Activated CD4-positive, alpha-beta T cell treated with anti-CD3 and anti-CD28 coated beads for 1 hour (primary cell): Measurements from ENCODE around the gene VPS13C.

Source experiments
- DNase-seq: peaks from one replicate; pipeline ENCODE4 v3.0.0-alpha.2; 2020

VPS13C gene

GRCh38 chr15:61929452-61929851 lies 130.8 kb downstream of the VPS13C start:
- DNase-seq, result no peak

DNA sequence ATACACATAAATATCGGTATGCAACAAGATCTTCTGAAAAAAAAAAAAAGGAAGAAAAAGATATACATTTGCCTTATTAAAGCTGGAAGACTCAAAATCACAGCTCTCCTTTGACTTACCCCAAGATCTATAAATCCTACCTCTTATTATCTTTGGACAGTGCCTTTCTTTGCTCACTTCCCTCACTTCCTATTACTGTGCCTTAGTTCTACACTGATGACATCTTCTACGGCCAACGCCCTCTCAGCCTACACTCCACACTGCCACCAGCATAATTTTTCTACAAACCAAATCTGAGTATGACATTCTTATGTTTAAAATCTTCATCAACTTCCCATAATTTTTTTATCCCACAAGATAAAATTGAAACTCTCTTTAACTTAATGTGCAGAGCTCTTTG lies 137.1 kb downstream of the VPS13C start:
- no peak for DNase-seq

GRCh38 chr15:61921093-61921492 lies 139.2 kb downstream of the VPS13C start:
- no peak for DNase-seq

DNA sequence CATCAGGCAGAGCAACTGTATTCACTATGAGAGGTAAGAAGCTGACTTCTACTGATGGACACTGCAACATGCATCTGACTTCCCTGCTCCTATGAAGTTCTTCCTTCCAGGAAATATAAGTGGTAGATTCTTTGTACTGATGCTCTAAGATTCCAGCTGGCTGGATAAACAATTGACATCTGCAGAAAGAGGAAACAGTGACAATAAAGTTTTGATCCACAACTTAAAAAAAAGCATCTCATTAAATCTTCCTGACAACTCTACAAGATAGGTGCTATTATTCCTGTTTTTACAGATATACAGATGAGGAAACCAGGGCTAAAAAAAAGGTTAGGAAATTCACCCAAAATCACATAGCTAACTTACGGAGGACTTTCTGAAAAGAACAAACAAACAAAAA lies 142.8 kb downstream of the VPS13C start:
- no peak for DNase-seq

GRCh38 chr15:61916104-61916503 lies 144.1 kb downstream of the VPS13C start:
- no peak for DNase-seq

DNA sequence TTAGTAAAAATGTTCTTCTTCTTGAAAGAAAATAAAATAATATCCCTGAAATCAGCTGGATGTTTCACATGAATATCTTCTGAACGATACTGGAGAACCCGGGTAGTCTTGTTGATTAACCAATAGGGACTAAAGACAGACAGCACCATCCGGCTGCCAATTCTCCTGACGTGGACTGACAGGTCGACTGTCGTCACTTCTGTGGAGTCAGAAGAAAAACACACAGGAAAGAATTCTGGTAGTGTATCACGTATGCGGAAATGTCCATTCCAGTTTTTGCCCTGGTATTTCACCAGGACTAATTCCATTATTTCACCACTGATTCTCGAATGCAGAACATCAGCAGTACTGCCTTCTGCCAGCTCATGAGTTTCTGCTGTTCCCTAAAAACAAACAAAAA lies 144.6 kb downstream of the VPS13C start:
- no peak for DNase-seq

GRCh38 chr15:61910839-61911369 lies 149.3 kb downstream of the VPS13C start:
- no peak for DNase-seq

DNA sequence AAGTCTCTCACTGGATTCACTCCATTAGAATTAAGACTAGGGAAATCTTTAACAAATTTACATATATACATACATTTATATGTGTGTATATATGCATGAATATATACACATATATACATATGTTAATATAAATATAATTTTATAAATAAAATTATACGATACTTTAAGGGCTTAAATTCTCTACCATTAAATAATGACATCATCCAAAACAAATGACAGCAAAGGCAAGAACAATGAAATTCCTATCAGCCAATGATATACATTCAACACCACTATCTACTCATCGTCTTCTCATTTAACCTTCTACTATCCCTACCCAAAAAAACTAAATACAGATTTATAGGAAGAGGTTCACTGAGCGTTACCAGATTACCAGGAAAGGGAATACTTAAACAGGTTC lies 152.0 kb downstream of the VPS13C start:
- DNase-seq, result no peak

GRCh38 chr15:61907753-61908086 lies 152.5 kb downstream of the VPS13C start:
- DNase-seq, result no peak

DNA sequence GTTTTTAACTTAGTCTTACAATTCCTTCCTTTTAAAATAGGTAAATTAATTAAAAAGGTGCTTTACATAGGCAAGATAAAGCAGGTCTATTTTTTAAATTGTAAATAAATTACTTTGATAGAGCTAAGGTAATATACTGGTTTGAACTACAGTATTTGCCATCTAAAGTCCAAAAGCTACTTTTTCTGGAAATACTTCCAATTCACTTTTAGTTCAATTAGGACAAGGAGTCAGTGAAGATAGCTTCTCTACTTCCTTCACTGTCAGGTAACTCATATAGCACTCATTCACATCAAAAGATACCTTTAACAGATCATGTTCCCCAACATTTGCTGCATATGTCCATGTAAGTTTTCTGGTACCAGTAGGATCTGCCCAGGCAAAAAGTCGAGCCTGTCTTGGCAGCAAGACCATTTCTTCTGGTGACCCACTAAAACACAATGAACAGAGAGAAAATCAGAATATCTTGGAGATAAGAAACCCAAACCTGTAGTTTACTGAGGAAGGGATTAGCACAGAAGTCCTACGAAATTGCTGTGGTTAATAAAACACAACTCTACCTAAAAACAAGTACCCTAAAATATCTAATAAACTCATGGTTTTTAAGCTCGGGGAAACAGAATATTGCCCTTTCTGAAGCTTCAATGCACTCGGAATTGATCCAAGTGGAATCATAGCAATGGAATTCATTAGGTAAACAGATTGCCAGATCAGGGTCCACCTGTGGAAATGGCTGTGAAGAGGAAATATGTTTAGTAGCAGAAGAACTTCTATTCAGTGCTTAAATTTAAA lies 153.1 kb downstream of the VPS13C start:
- DNase-seq, result no peak

- no peak for DNase-seq
Observed at GRCh38 chr15:61893146-61893545, 167.1 kb downstream of the VPS13C start.

DNA sequence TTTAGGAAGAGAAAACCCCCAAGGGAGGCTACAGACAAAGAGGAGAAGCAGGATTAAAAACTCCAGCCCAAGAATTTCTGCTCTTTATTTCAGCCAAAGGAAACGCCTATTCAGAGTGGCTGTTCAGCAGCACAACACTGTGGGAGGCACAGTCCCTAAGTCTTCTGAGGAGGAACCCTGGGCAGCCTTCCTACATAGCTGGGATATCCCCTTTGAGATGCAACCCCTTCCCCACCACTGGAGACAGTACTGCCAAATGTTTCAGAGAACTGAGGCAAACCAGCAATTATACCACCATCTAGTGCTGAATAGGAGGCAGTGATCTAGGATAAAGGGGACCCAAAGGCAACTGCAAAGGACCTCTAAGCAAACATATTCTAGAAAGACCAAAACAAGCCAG lies 168.1 kb downstream of the VPS13C start:
- no peak for DNase-seq

DNA sequence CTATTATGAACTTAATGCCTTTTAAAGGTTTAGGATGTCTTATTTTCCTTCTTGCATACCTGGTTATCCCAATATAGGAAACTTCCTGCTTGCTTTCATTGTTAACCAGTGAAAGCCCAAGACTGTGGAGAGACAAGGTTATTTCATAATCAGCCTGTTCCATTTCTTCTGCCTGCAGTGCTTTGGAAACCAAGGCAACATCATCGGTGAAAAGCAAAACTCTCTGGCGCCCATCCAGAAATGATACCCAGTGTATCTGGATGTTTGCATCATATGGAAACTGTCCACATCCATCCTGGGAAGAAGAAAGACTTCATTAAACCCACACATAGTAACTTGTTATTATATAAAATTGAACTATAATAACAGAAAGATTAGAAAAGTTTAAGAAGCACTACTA lies 170.1 kb downstream of the VPS13C start:
- DNase-seq, result no peak

DNA sequence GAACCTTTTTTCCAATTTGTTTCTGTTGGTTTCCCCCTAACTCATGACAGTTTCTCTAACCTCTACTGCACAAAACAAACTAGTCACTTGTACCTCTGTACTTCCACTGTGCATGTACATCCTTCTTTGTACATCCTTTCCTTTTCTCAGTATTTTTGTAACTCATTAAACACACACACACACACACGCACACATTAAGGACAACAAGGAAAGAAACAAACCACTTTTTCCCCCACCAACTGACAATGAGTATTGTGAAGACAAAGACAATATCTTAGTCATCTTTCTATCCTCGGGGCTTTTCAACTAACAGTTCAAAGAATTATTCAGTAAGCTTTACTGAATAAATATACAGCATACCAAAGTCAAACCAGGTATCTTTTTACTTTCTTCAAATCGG lies 170.5 kb downstream of the VPS13C start:
- no peak for DNase-seq

GRCh38 chr15:61888074-61888780 lies 172.0 kb downstream of the VPS13C start:
- DNase-seq, result no peak

DNA sequence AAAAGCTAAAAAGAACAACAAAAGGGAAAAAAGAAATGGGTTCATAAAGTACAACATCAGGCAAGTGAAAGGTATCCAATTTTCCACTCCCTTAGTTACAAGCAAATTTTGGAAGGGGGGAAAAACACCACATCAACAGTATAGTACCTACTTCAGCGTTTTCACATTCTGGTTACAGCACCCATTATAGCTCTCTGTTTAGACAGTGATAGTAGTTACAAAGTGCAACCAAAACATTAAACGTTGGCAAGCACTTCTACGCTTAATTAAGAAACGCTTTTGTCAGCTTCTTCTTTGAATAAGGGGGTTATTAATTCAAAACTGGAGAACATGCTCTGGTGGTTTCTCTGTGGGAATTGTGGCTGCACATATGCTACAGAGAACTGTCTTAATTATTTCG lies 180.2 kb downstream of the VPS13C start:
- no peak for DNase-seq

GRCh38 chr15:61879219-61879618 lies 181.0 kb downstream of the VPS13C start:
- no peak for DNase-seq

DNA sequence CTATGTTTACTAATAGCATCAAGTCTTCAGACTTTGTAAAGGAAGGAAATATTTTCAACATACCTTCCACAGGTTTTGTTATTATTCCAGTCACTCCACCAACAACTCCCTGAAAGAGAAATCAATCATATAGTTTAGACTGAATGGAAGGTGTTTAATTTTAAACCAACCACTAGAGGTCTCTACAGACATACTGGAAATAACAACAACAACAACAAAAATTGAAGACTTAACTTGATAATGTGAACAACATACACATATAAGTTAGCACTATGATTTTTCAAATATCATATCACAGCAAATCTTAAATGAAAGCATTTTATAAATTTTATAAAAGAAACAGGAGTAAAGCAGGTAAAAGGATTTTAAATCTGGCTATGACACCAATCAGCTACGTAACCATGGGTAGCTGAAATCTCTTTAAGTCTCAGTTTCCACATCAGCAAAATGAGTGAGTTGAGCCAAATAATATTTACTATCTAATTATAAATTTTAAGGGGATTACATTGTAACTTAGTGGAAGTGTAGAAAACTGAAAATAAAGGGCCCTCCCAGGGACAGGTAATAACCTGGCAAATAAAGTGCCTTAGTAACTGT lies 188.2 kb downstream of the VPS13C start:
- DNase-seq, result no peak

- no peak for DNase-seq
Observed at GRCh38 chr15:61869656-61870055, 190.6 kb downstream of the VPS13C start.

DNA sequence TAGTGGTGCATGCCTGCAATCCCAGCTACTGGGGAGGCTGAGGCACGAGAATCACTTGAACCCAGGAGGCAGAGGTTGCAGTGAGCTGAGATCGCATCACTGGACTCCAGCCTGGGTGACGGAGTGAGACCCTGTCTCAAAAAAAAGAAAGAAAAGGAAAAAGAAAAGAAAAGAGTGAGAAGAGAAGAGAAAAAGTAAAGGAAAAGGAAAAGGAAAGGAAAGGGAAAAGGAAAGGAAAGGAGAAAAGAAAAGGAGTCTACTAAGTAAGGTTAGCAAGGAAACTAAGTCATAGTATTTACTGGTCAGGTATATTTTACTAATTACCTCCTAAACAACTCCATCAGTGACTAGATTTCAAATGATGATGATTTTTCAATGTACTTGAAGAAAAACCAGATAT lies 198.3 kb downstream of the VPS13C start:
- DNase-seq, result no peak

DNA sequence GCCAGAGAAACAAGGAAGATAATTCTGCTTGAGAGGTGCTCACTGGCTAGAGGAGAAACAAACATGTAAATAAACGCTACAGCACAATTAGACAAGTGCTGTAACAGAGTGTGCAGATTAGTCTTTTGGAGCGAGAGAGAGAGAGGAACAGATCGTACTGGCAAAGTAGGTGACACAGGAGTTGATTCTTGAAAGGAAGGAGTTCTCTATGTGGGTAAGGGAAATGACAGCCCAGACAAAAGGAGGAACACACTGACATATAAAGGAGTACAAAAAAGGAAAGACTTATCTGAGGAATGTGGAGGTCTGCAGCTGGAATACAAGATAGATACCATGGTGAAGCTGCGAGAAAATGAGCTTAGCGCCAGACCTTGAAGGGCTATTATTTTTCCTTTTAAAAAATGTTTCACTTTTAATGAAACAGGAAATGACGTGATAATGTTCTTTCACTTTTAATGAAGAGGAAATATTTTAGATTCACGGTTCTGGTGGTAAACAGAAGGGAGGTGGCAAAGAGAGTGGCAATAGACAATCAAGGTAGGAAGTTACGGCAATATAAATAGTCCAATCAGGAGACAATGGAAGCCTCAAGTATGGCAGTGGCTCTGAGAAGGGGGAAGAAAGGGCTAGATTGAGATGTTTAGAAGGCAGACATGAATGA lies 202.9 kb downstream of the VPS13C start:
- no peak for DNase-seq

- DNase-seq, result no peak
Observed at GRCh38 chr15:61856295-61856694, 204.0 kb downstream of the VPS13C start.

DNA sequence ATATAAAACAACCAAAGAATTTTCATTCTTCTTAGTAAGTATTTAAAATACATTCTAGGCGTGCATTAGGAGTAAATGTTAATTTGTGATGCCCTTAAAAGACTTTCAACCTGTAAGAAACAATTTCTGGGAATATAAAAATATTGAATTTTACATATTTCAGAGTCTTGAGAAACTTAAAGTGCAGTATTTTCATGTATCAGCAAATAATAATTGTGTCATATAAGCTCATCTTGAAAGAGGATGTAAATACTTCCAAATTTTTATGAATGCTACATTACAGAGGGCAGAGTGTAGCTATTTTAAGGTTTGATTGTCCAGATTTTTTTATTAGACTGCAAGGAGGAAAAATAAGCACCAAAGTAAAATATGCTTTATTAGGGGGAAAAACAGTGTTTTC lies 207.1 kb downstream of the VPS13C start:
- no peak for DNase-seq

GRCh38 chr15:61851955-61852354 lies 208.3 kb downstream of the VPS13C start:
- no peak for DNase-seq
